ENCODE measurements around the gene PELO. TPM values are rescaled to one million over a fixed set of nuclear protein-coding genes. Genes with fewer than 3 reads are reported as not detected.

The PELO gene
- total RNA-seq, 1 experiment from 2014 or later: 12.4 TPM

GRCh38 chr5:52804387-52804791 is 16.7 kb downstream of the PELO start:
- DNase-seq (ENCODE audit: low read depth, low spot score): no peak
- in situ Hi-C loops (cut with HindIII; ENCODE audit: low pct_unique_long_range_greater_than_20kb, low sequenced_read_pairs): no loop called here
- Histone ChIP-seq H3K9me3 (ENCODE audit: control insufficient read depth, insufficient read depth, low read depth, low read length) (no peaks in the 10 kb centered on the region), H3K36me3 (ENCODE audit: control insufficient read depth, insufficient read depth, low read length) (peaks cover 23% of the 10 kb centered on the region), H3K27me3 (ENCODE audit: control insufficient read depth, insufficient read depth, low read length) (no peaks in the 10 kb centered on the region), H3K4me3 (ENCODE audit: low read depth in 2 of 2, low read length in 2 of 2) (no peak overlapping the region), H3K4me1 (ENCODE audit: control insufficient read depth, insufficient read depth, low read length) (peaks cover 21% of the 10 kb centered on the region), H3K27ac (ENCODE audit: low read length) (no peak overlapping the region)
- ChIA-PET CTCF (no interaction called here), POLR2A (no interaction called here)
- TF ChIP-seq CTCF (IDR thresholded peaks at IDR 0.05) (no peak), TCF7L2 (IDR thresholded peaks at IDR 0.05; ENCODE audit: low read depth, low read length) (no peak)
- TF ChIP-seq, protein P1, sequence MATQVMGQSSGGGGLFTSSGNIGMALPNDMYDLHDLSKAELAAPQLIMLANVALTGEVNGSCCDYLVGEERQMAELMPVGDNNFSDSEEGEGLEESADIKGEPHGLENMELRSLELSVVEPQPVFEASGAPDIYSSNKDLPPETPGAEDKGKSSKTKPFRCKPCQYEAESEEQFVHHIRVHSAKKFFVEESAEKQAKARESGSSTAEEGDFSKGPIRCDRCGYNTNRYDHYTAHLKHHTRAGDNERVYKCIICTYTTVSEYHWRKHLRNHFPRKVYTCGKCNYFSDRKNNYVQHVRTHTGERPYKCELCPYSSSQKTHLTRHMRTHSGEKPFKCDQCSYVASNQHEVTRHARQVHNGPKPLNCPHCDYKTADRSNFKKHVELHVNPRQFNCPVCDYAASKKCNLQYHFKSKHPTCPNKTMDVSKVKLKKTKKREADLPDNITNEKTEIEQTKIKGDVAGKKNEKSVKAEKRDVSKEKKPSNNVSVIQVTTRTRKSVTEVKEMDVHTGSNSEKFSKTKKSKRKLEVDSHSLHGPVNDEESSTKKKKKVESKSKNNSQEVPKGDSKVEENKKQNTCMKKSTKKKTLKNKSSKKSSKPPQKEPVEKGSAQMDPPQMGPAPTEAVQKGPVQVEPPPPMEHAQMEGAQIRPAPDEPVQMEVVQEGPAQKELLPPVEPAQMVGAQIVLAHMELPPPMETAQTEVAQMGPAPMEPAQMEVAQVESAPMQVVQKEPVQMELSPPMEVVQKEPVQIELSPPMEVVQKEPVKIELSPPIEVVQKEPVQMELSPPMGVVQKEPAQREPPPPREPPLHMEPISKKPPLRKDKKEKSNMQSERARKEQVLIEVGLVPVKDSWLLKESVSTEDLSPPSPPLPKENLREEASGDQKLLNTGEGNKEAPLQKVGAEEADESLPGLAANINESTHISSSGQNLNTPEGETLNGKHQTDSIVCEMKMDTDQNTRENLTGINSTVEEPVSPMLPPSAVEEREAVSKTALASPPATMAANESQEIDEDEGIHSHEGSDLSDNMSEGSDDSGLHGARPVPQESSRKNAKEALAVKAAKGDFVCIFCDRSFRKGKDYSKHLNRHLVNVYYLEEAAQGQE (IDR thresholded peaks at IDR 0.05; ENCODE audit: insufficient read depth in 1 of 2, low read depth in 2 of 2, low read length in 1 of 2): no peak
- intact Hi-C loops (cut with micrococcal nuclease; ENCODE audit: unreplicated experiment): no loop called here
- no peak for ATAC-seq
- no TSS peak for BruUV-seq (replicated peaks)

- H3K36me3 ChIP-seq (ENCODE audit: control insufficient read depth, insufficient read depth, low read length): peaks cover 23% of the 10 kb centered on the region
- ATAC-seq (no peak), DNase-seq (ENCODE audit: low read depth, low spot score) (no peak)
- peaks cover 21% of the 10 kb centered on the region for H3K4me1 ChIP-seq (ENCODE audit: control insufficient read depth, insufficient read depth, low read length)
- BruUV-seq (replicated peaks): no TSS peak
- no peak for TF ChIP-seq SIN3A (IDR thresholded peaks at IDR 0.05; ENCODE audit: borderline replicate concordance, insufficient read depth, low read depth, low read length)
- TF ChIP-seq, protein P1 (IDR thresholded peaks at IDR 0.05; ENCODE audit: insufficient read depth in 1 of 2, low read depth in 2 of 2, low read length in 1 of 2): no peak
- no peak for TF ChIP-seq POLR2AphosphoS5 (IDR thresholded peaks at IDR 0.05; ENCODE audit: low read depth, low read length)
- TF ChIP-seq TCF7L2 (IDR thresholded peaks at IDR 0.05; ENCODE audit: low read depth, low read length): no peak
- no peak for TF ChIP-seq CTCF (IDR thresholded peaks at IDR 0.05)
- H3K9me3 ChIP-seq (ENCODE audit: control insufficient read depth, insufficient read depth, low read depth, low read length): no peaks in the 10 kb centered on the region
- H3K27ac ChIP-seq (ENCODE audit: low read length): no peak overlapping the region
- intact Hi-C loops (cut with micrococcal nuclease; ENCODE audit: unreplicated experiment) (no loop called here), in situ Hi-C loops (cut with HindIII; ENCODE audit: low pct_unique_long_range_greater_than_20kb, low sequenced_read_pairs) (no loop called here)
- no peaks in the 10 kb centered on the region for H3K27me3 ChIP-seq (ENCODE audit: control insufficient read depth, insufficient read depth, low read length)
- CTCF ChIA-PET: no interaction called here
- H3K4me3 ChIP-seq (ENCODE audit: low read depth in 2 of 2, low read length in 2 of 2): no peak overlapping the region
- POLR2A ChIA-PET: no interaction called here
These were observed 17.3 kb downstream of the PELO start for GRCh38 chr5:52804981-52805380.
